ENCODE results near the gene ERC2.

The ERC2 gene

DNA sequence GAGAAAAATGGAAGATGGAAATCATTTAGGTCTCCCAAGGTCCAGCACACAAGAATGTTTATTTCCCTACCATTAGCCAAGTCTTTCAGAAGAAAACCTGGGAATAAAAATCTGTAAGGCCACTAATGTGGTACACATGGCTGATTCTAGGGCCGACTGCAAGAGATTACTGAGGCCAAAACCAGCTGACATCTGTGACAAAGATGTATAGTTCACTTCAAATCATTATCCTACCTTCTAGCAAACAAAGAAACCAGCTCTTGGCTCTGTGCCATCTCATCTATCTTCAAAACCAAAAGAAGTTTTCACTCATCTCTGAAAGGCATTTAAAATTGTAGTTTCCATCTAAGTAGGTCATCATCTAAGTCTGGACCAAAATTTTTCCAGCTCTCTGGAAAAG is 43.9 kb downstream of the ERC2 start:
- DNase-seq = no peak

DNA sequence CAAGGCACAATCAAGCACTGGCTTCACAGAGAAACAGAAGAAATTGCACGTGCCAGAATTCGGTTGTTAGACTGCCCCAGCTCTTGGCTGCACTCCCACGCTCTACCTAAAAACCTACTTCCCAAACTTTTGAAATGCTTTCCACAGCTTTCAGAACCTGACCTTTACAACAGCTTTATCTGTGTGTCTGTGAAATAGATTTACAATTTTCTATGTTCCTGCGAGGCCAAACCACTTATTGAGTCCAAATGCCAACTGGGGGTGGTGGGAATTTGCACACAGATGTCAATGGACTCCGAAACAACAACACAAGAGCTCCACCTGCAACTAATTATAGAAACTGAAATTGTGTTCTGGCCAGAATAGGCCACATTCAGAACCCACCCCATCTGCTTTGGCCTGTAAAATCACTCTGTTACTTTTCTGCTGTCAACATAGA is 44.6 kb downstream of the ERC2 start:
- no peak for DNase-seq

DNA sequence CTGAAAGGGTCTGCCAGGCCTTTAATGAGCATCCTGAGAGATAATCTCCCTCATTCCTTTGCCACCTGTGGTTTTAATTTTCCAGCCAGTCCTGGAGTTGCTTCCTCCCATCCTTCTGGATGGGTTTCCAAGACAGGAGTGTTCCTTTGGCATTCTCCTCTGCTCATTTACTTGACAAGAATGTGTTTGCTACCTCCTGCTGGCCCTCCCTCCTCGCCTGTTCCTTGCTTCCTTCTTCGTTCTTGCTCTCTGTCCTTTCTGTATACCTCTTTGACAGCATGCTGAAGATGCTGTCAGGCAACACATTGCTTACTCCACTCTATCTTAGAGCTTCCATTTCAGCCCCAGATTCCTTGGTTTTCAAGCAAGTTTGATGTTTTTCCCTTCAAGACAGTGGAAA is 46.0 kb downstream of the ERC2 start:
- no peak for DNase-seq

DNA sequence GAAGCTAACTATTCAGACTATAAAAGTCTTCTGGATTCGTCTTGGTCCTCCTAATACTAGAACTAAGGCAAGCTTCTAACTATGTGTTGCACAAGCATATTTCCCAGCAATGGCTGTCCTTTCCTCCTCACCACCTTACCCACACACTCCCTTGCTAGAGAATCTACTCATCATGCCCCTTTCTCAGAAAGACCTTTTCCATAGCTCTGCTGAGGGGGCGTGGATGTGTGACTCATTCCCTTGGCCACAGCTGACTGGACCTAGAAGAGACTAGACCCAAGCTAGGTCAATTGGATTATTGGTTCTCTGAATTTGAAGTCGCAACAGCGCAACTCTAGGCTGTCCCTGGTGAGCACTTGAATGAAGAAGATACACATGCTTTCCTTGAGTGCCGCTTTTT is 47.1 kb downstream of the ERC2 start:
- DNase-seq = peak; percentile 12

DNA sequence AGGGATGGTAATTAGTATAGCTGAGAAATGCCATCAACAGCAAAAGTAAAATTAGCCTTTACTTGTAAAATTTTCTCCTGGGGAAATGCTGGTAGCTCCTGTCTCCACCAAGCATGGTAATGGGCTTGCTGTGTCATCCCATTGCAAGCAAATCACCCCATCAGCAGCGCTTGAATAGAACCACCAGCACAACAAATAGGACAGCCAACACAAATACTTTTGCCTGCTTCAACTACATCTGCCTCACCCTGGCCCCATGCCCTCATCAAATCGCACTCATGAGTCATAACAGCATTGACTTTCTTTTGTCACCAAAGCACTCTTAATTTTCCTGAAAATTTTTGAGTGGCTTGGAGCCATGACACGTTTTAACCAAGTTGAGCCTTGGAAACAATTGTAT is 52.6 kb downstream of the ERC2 start:
- no peak for DNase-seq

DNA sequence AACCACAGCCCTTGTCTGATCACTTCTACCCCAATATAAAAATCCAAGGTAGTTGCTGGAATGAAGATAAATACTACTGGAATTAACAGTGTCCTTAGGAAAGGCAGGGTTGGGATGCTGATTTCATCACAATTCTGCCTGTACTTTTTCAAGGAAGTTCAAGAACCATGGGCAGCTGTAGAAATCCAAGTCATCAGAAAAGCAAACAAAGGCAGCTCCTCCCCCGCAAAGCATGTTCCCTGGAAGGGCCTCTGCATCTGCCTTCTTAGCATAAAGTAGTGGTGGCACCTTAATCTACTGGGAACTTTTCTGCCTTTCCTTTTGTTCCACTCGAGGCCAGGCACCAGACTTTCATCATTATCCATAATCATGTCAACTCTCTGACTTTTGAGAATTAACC is 54.4 kb downstream of the ERC2 start:
- DNase-seq = no peak

DNA sequence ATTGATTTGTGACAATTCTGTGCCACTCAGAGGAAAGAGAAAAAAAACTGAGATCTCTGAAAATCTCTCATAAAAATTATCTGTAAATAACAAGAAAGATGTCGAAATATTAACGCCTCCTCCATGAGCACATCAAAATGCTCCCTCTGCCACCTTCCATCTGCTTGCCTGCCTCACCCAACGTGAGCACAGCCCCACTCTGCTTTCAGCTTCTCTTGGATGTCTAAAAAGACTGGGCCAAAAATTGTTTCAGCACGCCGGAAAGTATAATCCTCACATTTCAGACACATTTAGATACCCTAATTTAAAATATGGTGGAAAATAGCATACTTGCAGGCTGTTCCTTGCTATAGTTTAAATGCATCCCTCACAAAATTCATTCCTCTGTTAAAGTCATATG is 57.1 kb downstream of the ERC2 start:
- DNase-seq = no peak

DNA sequence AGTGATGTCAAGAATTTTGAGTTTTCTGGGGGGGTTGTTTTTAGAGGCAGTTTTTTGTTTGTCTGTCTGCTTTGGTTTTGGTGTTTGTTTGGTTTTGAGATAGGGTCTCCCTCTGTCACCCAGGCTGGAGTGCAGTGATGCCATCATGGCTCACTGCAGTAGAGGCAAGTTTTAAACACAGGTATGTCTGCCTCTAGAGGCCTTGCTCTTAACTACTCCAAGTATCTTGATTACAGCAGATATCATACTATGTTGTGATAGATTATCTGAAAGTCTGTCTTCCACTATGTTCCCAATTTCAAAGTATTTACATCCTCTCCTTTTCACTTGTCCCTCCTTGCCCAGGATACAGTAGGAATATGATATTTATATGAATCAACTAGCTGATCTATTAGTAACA is 57.7 kb downstream of the ERC2 start:
- no peak for DNase-seq

DNA sequence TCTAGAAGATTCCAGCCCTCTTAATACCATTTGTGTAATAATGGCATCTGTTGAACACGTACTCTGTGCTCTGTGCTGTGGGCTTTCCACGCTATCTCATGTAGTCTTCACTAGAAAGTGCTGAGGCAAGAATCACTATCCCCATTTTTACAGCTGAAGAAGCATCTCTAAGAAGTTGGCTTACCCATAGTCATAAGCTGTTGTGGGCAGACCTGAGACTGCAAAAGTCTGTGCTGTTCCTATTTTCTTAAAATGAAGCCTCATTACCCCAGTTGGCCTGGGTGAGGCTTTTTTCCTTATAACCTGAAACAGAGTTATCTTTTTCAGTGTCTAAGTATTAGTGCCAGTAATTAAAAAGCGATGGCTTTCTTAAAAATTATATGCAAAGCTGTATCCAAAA is 58.5 kb downstream of the ERC2 start:
- DNase-seq = no peak

DNA sequence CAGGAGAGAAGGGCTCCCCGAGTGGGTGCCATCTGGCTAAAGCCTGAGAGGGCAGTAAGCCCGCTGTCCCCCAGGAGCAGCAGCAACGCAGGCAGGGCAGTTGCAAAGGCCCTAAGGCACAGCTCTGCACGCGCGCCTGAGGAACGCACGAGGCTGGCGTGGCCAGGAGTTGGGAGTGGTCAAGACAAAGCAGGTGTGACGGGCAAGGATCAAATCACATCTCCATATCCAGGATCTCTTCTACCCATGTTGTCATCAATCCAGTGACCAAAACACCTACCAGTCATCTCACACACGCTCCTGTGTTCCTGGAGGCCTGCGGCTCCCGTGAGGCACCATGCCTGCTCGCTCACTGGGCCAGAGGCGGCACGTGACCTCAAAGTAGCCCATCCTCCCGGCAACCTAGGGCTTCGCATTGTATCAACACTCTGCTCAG is 59.5 kb downstream of the ERC2 start:
- DNase-seq = no peak

DNA sequence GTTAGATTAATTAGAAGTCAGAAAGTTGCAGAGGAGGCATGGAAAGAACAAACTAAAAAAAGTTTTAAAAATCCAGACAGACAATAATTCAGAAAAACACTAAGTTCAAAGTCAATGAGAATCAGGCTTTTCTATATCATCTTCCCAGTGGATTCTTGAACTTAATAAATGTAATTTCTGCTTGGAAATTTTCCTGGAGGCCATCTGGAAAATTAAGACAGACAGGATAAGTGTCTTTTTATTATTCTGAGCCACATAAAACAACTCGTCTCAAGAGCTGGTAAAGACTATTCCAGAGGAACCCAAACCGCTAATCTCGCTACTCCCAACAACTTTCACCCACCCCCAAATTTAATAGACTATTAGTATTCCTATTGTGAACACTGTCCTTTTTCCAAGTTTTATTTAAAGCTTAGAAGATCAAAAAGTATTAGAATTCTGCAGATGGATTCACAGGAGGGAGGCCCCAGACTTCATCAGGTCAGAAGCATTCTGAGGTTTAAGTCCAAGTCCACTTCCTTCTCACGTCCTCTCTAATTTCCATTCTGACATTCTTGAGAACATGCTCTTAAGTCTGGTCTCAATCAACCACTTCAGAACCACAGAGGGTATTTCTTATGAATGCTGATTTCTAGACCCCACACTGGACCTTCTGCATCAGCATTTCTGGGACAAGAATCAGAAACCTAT is 61.3 kb downstream of the ERC2 start:
- DNase-seq = no peak

DNA sequence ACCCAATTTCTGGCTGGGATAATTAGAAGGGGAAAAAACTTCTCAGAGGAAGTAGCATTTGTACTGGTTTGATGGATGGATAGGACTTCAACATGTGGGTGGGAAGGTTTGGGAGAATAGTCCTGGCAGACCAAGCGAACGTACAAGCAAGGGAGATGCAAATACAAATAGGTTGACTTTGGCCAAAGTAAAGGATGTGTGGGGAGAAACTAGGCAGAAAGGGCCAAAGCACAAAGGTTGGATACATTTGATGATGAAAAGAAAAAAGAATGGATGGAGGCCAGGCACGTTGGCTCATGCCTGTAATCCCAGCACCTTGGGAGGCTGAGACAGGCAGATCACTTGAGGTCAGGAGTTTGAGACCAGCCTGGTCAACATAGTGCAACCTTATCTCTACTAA is 63.4 kb downstream of the ERC2 start:
- no peak for DNase-seq

DNA sequence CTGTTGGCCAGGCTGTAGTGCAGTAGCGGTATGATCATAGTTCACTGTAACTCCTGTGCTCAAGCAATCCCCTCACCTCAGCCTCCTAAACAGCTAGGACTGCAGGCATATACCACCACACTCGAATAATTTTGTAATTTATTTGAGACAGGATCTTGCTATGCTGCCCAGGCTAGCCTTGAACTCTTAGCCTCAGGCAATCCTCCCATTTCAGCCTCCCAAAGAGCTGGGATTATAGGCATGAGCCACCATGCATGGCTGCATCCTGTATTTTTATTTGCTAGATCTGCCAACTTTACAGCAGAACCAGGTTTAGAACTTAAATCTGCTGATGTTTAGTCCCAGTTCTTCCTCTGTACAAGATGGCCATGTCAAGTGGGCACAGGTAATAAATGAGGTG is 69.6 kb downstream of the ERC2 start:
- DNase-seq = no peak

DNA sequence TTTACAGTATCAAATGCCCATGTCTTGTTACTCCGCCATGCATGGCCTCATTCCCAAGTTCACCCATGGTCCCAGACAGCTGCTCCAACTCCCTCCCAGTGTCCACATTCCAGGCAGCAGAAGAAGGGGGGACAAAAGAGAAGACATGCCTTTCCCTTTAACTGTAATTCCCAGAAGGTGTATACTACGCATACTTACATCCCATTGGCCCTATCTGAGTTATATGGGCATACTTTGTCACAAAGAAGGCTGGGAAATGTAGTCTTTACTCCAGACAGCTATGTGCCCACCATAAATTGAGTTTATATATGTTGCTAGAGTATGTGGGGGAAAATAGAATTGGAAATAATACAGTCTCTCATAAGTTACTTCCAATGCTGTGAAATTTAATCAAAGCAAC is 70.5 kb downstream of the ERC2 start:
- no peak for DNase-seq

DNA sequence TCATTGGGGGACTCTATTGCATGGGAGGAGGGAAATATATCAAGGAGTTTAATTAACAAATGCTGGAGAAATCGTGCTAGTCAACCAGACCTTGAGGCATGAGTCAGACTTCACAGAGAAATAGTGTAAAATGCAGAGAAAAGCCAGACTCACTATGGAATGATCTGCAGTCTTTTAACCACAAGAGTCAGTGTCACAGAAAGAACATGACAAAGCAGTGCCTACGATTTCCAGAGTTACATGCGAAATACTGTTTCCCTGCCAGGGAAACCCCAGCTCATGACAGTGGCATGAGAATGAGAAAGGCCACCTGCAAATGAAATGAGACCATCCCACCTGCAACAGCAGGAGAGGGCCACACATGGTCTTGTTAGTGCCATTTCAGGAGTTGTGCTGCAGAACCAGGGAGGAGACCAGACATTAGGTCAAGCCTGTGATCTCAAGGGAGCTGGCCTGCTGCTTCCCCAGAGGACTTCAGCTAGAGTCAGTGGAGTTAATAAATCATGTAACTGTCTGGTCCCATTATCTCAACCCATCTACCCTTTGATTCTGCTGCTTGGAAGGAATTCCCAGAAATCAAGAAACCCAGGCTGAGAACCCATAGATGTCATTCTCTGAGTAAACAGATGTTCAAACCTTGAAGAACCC is 79.0 kb downstream of the ERC2 start:
- peak; percentile 11 for DNase-seq

DNA sequence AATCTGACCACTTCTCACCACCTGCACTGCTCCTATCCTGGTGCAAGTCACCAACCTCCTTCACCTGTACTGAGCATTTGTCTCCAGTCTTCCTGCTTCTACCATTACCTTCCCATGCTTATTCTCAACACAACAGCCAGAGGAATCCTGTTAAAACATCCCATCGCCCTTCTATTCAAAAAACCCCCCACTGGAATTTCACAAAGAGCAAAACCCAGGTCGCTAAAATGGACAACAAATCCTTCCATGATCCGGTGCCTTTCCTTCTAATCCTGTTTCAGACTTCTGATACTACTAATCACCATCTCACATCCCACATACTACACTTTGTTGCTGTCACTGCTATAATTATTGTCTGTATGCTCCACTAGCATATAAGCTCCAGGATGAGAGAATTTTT is 85.2 kb downstream of the ERC2 start:
- no peak for DNase-seq

DNA sequence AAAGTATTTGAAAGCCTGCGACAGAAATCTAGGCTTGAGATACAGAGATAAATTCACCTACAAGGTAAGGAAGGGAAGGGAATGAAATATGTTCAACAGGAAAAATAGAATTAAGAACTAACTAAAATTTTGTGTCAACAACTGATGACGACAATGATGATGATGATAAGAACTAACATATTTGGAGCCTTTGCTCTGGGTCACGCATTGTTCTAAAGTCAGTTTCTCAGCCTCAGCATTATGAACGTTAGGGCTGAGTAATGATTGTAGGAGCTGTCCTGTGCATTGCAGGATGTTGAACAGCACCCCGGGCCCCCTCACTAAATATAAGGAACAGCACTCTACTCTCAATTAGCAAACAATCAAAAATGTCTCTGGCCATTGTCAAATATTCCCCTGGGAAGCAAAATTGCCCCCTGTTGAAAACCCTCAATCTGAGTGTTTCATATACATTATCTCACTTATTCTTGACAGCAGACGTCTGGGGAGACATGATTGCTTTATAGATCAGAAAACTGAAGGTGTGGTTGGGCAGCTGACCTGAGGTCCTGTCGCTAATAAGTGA is 88.5 kb downstream of the ERC2 start:
- no peak for DNase-seq

DNA sequence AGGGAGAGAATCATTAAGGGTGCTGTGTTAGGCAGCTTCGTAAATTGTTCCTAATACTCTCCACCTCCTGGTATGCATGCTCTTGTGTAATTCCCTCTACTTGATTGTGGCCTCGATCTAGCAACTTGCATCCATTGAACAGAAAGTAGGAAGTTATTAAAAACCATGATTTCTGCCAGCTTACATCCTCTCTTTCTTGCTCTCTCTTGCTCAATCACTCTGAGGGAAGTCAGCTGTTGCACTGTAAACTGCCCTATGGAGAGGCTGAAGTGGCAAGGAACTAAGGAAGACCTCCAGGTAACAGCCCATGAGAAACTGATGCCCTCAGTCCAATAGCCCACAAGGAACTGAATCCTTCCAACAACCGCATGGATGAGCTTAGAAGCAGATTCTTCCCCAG is 92.6 kb downstream of the ERC2 start:
- no peak for DNase-seq

DNA sequence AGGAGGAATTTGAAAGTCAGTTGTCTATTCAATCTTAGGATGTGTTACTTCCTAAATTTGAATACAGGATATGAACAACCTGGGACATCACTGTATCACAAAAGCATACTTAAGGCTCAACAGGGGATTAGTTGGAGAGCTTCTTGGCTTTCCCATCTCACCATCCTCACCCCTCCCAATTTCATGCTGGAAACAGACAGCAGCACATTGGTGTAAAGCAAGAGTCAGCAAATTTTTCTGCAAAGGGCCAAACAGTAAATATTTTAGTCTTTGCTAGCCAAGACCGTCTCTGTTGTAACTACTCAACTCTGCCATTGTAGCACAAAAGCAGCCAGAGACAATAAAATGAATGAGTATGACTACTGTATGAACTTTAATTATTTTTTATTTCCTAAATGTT is 94.9 kb downstream of the ERC2 start:
- no peak for DNase-seq

DNA sequence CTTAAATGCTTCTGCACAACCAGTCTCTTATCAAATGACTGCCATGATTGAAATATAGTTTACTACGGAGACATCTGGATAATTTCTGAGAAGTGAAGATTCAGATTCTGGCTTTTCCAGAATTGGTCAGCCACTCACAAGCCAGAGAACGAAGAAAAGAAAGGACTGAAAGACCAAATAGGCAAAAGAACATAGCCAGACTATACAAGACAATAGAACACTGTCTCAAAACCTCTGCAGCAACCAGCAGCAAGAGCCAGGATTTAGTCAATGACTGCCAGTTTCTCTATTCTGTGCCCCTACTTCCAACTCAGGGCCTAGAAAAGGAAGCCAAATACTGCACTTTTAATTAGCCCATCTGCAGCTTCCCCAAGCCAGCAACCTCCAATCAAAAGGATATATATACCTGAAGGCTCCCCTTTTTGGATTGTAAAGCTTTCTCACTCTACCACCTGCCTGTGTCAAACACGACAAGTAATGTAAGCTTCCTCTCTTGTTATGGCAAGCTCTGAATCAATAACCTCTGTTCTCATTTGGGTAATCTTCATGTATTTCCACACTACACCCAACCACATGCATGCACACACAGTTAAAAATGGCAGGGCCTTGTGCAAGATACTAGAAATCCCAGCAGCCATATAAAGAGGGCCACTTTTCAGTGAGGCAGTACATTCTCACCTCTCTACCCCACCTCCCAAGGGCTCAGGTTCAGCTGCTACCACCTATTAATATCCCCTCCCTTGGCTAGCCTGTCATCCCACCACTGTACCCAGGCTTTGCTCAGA is 97.1 kb downstream of the ERC2 start:
- no peak for DNase-seq

DNA sequence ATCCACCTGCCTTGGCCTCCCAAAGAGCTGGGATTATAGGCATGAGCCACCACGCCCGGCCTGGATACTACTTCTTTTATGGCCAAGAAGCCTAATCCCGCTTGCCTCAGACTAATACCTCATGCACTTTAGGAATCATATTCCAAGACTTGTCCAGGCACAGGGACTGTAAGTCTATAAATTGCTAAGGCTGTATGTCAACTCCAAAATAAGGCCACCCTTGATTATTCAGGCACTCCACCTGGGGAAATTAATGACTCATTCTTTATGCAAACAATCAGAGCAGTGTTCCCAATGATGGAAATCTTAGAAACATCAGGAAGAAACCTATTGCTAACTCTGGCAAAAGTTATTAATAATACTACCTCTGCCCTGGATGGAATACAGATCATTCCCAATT is 98.4 kb downstream of the ERC2 start:
- DNase-seq = no peak

DNA sequence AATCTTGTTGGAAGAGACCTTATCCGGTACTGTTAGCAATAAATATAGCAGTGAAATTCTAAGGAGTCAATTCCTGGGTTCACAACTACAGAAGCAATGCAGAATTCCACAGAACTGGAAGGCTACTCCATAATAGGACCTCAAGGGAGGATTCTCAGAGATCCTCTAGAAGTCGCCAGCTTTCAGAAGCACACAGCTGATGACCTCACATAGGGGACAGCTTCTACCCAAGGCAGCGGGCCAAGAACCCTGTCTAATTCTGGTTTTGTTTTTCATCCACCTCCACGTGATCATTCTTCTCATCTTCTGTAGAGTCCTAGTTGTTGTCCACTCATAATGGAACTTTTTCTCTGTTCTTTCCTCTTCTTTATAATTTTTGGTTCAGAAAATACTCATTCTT is 99.4 kb downstream of the ERC2 start:
- DNase-seq = no peak

DNA sequence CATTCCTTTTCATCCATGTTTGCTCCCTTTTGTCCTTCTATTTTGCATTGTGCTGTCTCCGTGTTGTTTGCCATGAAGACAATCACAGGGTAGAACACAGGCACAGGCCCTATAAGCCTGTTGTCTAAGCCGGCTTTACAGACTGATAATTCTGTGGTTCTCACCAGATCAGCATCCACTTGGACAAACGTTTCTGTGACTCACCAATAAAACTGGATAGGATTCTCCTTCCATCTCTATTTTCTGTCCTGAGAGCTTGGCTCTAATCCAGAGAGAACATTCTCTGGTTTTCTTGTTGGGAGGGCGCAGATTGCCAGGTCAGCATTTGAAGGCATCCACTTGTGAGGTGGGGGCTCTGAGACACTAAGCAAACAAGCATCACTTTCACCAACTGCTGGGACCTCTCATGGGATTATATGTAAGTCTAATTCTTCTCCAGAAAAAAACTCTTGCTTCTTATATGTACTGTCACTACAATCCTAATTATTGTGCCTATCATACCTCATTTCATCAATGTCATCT is 101.6 kb downstream of the ERC2 start:
- no peak for DNase-seq
